GM13977 (cell line): ENCODE results near the gene LRRC23.

Source experiments
- DNase-seq: peaks from one replicate; pipeline ENCODE4 v3.0.0; 2012; ENCODE audit warnings: low spot score
- CTCF ChIP-seq: IDR thresholded peaks from 2 replicates; pipeline ENCODE4 v1.5.1; 2012; ENCODE audit warnings: mild to moderate bottlenecking, control low read depth; ENCODE audit not compliant: insufficient read depth; ENCODE audit errors: extremely low read depth, missing control alignments
- in situ Hi-C: fragments of 300-500 bp; cut with MboI; formaldehyde crosslinking; loops from one replicate; pipeline ENCODE4 v1.12.0; 2022; ENCODE audit warnings: low sequenced_read_pairs, low pct_unique_long_range_greater_than_20kb, mixed read lengths, inconsistent platforms; ENCODE audit not compliant: unreplicated experiment

The LRRC23 gene

GRCh38 chr12:6941267-6941666 is 36.6 kb downstream of the LRRC23 start:
- no peak for DNase-seq
- in situ Hi-C loops = loop anchor here (25.0 kb wide), 1 partner anchor 171 kb away; the partner anchor contains the start of gene C1RL
- TF ChIP-seq CTCF = no peak

GRCh38 chr12:6941782-6942181 is 37.2 kb downstream of the LRRC23 start:
- no peak for TF ChIP-seq CTCF
- no peak for DNase-seq
- in situ Hi-C loops = loop anchor here (25.0 kb wide), 1 partner anchor 171 kb away; the partner anchor contains the start of gene C1RL

- TF ChIP-seq CTCF = no peak
- in situ Hi-C loops = loop anchor here (25.0 kb wide), 1 partner anchor 170 kb away; the partner anchor contains the start of gene C1RL
- no peak for DNase-seq
Measured at GRCh38 chr12:6942331-6942665, 37.7 kb downstream of the LRRC23 start.

- no peak for TF ChIP-seq CTCF
- in situ Hi-C loops = loop anchor here (25.0 kb wide), 1 partner anchor 169 kb away; the partner anchor contains the start of gene C1RL
- DNase-seq = peak; percentile 95
Measured at GRCh38 chr12:6943389-6943721, 38.7 kb downstream of the LRRC23 start.

GRCh38 chr12:6943722-6944380 is 39.2 kb downstream of the LRRC23 start, which contains the start of the genes C12orf57 and RNU7-1:
Gene C12orf57 (plus strand): TSS chr12:6944022. CDS start chr12:6944122, 100 bp downstream.
Gene RNU7-1 (plus strand): TSS chr12:6943816.
- in situ Hi-C loops = loop anchor here (25.0 kb wide), 1 partner anchor 168 kb away; the partner anchor contains the start of gene C1RL
- TF ChIP-seq CTCF = no peak
- DNase-seq = peak; percentile 79

- in situ Hi-C loops = loop anchor here (25.0 kb wide), 1 partner anchor 168 kb away; the partner anchor contains the start of gene C1RL
Measured at GRCh38 chr12:6944381-6945186, 40.0 kb downstream of the LRRC23 start.

More at GRCh38 chr12:6944381-6945186, 40.0 kb downstream of the LRRC23 start:
- TF ChIP-seq CTCF = peak; percentile 97
- peak; percentile 86 for DNase-seq
